Measurements from ENCODE around the gene FAM98C.
"Not testable (repeated sequence)": the region's sequence is repeated elsewhere in the genome, so short reads cannot be mapped to it uniquely, and the experiment has no call there.

FAM98C gene

DNA sequence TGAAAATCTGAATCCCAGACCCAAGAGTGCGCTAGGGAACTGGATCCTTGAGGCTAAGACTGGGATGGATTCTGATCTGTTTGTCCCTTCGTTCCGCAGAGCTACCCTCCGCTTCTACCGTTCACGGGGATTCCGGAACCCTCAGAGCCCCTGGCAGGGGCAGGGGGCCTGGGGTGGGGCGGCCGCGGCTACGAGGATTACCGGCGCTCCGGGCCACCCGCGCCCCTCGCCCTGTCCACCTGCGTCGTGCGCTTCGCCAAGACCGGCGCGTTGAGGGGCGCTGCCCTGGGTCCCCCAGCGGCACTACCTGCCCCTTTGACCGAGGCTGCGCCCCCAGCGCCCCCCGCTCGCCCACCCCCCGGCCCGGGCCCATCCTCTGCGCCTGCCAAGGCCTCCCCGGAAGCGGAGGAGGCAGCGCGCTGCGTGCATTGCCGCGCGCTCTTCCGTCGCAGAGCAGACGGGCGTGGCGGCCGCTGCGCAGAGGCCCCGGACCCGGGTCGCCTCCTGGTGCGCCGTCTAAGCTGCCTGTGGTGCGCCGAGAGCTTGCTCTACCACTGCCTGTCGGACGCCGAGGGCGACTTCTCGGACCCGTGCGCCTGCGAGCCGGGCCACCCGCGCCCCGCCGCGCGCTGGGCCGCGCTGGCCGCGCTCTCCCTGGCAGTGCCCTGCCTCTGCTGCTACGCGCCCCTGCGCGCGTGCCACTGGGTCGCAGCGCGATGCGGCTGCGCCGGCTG is 7.3 kb upstream of the FAM98C start:
- H3K4me3 ChIP-seq (ENCODE audit: low read depth, low read length) = peak overlapping the region; percentile 21

DNA sequence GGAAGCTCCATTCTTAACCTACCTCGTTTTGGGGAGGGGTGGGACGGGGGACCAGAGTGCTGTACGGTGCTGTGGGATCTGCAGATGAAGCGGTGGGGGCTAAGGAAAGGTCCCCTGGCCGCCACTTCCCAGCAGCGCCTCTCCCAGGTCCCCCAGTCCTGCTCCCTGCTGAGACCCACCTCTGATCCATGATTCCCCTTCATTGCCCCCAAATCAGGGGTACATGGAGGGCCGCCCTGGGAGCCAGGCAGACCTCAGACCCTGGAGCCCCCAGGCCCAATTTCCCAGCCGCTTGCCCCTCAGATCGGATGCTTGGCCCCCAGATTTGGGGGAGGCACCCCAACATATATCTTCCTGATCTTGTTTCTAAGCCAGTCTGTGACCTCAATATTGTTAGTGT is 3.8 kb upstream of the FAM98C start:
- no peak overlapping the region for H3K4me3 ChIP-seq (ENCODE audit: low read depth, low read length)

DNA sequence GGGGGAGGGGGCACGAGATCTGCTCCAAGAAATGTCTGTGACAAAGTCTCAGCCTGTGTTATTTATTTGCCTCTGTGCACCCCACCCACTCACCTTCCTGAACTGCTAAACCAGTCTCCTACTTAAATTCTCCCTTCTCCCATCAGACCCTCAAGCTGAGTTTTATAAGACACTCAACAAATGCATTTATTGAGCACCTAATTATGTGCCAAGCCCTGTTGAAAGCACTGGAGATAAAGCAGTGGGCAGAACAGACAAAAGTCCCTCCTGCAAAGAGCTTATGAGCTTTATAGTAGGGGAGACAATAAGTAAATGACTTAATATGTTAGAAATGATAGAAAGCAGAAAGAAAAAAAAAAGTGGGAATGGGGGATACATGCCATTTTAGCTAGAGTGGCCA is 3.4 kb upstream of the FAM98C start:
- H3K4me3 ChIP-seq (ENCODE audit: low read depth, low read length) = no peak overlapping the region

DNA sequence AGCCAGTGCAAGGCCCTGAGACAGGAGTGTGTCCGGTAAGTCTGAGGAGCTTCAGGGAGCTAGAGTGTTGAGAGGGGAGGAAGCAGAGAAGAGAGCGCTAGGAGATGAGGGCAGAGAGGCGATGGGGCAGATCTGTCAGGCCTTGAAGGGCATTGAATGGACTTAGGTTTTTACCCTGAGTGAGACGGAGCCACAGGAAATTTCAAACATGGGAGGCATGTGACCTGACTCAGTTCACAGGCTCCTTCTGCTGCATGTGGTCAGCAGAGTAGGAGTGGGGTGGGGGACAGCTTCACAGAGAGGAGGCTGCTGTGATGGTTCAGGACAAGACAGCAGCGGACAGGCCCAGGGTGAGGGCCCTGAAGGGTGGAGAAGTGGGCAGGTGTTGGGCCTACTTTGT is 2.5 kb upstream of the FAM98C start:
- H3K4me3 ChIP-seq (ENCODE audit: low read depth, low read length) = no peak overlapping the region

DNA sequence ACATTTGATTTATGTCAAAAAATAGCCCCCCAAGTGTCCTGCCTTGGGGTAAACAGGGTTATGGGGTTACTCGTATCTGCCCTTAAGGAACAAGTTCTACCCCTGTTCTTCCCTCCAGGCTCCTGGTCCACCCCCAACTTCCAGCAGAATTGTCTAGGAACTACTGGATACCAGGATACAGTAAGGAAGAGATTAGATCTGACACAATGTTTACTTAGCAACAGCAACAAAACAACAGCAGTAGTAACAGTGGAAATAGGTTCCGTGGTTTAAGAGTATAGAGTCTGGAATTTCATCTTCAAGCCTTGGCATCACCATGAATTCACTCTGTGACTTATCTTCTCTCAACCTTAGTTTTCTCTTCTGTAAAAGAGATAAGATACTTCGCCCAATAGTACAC is 1.7 kb upstream of the FAM98C start:
- no peak overlapping the region for H3K4me3 ChIP-seq (ENCODE audit: low read depth, low read length)

DNA sequence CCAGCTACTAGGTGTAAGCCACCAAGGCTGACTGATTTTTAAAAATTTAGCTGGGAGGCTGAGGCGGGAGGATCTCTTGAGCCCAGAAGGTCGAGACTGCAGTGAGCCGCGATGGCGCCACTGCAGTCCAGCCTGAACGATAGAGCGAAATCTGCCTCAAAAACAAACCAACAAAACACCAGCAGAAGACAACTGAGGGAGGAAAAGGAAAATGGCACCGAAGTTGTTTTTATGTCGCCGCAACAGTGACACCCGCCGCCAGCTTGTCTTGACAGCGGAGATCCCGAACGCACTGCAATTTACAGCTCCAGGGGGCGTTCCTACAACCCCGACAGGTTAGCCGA is 298 bp upstream of the FAM98C start:
- H3K4me3 ChIP-seq (ENCODE audit: low read depth, low read length) = no peak overlapping the region

DNA sequence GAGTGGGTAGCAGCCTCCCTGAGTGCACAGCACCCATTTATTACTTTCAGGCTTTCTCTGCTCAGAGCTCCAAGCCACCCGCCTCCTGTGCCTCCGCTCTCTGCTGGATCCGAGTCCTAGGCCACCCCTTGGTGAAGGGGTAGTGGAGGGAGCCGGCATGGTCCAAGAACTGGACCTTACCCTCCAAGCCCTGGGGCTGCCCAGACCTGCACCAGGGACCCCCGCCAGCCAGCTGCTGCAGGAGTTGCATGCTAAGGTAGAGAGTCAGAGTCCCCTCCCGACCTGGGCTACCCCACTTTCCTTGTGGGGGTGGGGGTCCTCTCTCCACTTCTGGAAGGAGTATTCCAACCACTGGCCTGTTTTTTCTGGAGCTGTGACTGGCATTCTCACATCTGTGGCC is 2.0 kb downstream of the FAM98C start:
- H3K4me3 ChIP-seq (ENCODE audit: low read depth, low read length) = no peak overlapping the region

DNA sequence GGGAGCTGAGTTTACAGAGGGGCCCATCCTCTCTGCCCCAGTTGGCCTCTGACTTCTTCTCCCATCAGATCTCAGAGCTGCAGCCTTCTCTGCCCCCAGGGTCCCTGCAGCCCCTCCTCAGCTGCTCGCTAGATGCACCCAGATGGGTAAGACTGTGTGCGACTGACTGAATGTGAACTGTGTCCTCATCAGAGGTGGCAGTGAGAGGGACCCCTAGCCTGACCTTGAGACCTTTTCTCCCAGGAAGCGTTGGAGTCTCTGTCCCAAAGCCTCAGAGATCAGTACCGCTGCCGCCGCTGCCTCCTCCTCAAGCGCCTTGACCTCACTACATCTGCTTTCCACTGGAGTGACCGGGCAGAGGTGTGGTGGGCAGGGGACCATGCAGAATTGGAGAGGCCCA is 2.4 kb downstream of the FAM98C start:
- no peak overlapping the region for H3K4me3 ChIP-seq (ENCODE audit: low read depth, low read length)

DNA sequence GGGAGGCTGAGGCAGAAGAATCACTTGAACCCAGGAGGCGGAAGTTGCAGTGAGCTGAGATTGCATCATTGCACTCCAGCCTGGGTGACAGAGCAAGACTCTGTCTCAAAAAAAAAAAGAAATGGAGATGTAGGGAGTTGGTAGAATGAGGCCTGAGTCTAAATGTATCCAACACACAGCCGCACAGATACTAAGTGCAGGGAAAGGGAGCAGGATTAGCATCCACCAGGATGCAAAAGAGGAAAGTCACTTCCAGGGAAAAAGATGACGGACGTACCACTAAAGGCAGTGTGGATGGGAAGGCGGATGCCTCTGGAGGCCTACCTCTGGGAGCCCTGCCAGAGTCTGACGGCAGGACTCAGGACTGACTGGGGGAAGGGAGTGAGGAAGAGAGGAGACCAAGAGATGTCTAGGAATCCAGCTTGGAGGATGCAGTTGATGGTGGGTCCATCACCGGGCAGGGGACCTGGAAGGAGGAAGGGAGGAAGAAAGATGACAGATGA is 6.8 kb downstream of the FAM98C start:
- no peak overlapping the region for H3K4me3 ChIP-seq (ENCODE audit: low read depth, low read length)

DNA sequence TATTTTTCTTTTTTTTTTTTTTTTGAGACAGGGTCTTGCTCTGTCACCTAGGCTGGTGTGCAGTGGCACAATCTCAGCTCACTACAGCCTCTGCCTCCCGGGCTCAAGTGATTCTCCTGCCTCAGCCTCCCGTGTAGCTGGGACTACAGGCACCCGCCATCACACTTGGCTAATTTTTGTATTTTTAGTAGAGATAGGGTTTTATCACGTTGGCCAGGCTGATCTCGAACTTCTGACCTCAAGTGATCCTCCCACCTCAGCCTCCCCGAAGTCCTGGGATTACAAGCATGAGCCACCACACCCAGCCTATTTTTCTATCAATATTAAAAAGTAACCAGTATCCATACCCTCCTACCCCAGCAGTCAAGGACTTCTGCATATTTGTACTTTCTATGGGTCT is 7.5 kb downstream of the FAM98C start:
- H3K4me3 ChIP-seq (ENCODE audit: low read depth, low read length) = not testable (repeated sequence)

DNA sequence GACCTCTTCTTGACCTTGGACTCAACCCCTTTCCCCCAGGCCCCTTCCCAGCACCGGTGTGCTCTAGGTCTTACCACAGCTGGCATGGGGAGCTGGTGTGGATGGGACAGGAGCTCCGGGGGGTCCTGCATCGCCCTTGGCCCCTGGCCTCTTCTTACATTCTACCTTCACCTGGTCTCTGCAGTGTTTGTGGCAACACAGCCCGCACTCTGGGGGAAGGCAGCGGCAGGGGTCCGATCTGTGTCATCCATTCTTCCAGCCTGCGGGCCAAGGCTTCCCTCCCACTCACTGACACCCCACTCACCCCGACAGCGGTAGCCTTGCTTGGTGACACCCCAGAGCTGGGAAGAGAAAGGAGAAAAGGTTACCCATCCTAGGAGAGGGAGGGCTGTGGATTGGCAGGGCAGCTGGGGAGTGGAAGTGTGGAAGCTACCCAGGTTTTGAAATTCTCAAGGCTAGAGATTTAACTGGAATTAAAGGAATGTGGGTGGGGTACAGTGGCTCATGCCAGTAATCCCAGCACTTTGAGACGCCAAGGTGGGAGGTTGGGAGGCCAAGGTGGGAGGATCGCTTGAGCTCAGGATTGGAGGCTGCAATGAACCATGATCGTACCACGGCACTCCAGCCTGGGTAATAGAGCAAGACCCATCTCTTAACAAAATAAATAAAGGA is 8.3 kb downstream of the FAM98C start:
- H3K4me3 ChIP-seq (ENCODE audit: low read depth, low read length) = no peak overlapping the region

DNA sequence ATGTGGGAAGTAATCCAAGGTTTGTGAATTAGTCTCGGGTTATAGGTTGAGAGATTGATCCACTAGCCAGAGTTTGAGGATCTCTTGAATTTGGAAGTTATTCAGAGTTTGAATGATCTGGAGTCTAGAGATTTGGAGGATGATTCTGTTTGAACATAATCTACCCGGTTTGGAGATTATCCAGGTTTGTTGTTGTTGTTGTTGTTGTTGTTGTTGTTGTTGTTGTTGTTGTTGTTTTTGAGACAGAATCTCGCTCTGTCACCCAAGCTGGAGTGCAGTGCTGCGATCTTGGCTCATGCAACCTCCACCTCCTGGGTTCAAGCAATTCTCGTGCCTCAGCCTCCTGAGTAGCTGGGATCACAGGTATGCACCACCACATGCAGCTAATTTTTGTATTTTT is 9.0 kb downstream of the FAM98C start:
- not testable (repeated sequence) for H3K4me3 ChIP-seq (ENCODE audit: low read depth, low read length)

DNA sequence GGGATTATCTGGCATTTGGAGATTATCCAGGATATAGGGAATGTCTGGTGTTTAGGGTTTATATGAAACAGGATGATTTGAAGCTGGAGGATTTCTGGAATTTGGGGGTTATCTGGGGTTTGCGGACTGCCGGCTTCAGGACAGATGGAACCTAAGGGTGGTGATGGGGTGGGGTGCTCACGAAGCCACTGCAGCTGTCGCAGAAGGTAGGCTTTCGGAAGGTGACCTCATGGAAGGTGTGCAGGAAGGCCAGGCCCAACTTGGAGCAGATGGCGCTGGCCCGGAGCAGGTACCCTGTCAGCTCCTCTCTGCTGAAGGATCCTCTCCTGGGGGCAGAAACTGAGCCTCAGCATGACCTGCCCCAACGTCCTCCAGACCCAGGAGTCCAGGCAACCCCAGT is 9.6 kb downstream of the FAM98C start:
- no peak overlapping the region for H3K4me3 ChIP-seq (ENCODE audit: low read depth, low read length)

DNA sequence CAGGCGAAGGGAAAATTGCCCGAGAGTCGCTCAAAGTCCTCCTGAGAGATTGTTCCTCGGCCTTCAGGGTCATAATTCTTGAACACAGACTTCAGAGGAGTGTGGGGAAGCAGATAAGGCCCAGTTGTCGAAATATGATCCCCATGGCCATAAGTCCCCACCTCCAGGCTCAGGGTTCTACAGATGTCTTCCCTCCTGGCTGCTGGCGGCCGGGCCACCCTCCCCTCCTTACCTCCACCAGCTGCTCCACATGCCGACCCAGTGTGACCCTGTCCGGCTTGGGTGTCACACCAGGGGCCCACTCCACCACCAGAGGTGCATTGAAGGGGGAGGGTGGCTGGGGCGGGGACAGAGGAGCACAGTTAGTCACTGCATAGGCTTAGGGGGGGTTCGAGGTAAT is 10.1 kb downstream of the FAM98C start:
- H3K4me3 ChIP-seq (ENCODE audit: low read depth, low read length) = no peak overlapping the region

DNA sequence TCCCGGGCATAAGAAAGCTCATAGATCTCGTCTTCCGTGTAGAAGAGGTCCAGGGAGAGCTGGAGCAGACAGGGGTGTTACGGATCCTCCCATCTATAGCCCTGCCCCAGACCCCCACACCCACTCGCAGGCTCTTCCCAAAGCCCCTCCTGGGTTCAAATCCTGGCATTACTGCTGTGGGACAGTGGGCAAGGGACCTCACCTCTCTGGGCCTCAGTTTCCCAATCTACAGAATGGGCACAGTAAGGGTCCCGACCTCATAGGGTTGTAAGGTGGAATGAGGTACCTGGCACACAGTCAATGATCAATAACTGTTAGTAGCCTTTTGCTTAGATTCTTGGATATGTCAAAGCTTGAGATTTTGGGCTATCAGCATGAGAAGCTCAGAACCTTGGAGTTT is 10.5 kb downstream of the FAM98C start:
- no peak overlapping the region for H3K4me3 ChIP-seq (ENCODE audit: low read depth, low read length)

DNA sequence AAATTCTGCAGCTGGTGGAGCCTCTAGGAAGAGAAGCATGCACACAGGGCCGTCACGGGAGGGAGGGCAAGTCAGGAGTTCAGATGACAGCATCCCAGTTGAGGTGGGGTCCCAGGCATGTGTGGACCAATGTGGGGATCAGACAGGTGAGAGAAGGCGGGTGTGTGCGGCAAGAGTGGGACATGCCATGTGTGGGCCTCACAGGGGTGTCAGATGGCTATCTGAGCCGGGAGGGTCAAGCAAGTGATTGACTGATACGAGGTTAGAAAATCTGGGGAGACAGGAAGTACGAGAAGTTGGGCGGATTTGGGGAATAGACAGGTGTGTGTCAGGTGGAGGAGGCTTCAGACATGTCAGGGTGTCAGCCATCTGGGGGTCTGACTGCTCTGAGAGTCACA is 14.3 kb downstream of the FAM98C start:
- H3K4me3 ChIP-seq (ENCODE audit: low read depth, low read length) = no peak overlapping the region

DNA sequence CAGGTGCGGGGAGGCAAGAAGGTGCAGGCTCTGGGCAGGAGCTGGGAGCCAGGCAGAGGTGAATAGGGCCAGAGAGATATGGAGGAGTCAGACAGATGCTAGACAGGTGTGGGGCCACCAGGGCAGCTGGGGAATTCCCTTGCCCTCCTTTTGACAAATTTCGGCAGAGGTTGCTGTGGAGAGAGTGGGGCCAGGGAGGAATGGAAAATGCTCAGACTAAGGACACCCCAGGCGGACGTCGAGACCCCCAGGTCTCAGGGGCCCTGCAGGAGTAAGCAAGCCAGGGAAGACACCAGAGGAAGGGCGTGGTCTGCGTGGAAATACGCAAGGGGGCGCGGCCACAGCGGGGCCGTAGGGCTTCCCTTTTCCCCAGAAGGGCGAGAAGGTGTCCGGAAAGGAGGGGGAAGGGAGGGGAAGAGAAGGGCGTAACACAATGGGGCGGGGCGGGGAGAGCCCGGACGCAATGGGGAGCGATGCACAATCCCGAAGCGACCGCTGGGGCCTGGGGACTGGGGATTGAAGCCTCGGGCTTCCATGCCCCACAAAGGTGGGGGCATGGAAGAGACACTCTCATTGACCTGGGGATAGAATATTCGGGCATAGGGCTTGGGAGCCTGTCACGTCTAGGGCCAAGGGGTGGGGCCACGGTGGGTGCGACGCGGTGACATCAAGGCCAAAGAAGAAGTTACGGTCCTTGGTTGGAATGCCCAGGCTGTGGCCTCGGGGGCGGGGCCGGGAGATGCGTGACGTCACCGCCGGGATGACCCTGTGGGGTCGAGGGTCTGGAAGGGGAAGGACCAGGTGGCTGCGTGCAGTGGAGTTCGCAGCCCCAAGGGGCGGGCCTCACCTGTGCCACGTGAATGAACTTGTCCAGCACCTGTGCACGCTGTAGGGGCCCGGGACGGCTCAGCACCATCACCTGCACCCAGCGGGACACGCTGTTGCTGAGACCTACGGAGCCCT is 14.9 kb downstream of the FAM98C start:
- H3K4me3 ChIP-seq (ENCODE audit: low read depth, low read length) = peak overlapping the region; percentile 57

DNA sequence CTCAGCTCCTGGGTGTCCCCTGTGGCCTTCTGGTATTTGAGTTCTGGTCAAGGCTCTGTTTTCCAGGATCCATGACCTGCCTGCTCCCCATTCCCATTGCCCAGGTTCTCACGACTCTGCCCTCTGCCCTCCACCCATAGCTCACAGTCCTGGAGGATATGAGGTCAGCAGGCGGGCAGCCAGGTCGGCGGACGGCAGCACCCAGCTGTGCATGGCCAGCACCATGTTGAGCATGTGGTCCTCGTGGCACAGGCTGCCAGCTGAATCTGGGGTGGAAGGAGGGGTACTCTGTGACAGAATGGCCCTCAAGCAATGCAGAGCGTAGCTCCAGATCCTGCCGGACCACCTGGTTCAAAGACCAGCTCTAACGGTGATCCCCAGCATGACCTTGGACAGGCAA is 18.0 kb downstream of the FAM98C start:
- no peak overlapping the region for H3K4me3 ChIP-seq (ENCODE audit: low read depth, low read length)

DNA sequence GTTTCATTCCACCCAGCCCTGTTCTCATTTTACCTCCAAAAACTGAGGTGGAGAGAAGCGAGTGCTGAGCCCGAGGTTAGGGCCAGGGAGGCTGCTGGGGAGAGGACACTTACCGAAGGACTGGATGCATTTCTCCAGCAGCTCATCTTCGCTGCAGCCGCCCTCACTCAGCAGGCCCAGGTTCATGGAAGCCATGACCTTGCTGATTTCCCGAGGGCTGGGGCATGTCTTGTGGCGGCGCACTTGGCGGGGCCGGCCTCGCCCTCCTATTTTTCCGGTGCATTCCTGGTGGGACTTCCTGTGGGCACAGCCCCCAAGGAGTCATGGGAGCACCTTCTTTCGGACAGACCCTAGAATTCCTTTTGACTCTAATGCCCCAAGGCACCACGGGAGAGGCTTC is 19.0 kb downstream of the FAM98C start:
- no peak overlapping the region for H3K4me3 ChIP-seq (ENCODE audit: low read depth, low read length)

DNA sequence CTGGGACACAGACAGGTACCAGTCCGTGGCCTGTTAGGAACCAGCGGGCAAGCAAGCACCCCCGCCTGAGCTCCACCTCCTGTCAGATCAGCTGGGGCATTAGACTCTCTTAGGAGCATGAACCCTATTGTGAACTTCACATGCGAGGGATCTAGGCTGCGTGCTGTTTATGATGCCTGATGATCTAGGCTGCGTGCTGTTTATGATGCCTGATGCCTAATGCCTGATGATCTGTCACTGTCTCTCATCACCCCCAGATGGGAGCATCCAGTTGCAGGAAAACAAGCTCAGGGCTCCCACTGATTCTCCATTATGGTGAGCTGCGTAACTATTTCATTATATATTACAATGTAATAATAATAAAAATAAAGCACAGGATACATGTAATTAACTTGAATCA is 19.5 kb downstream of the FAM98C start:
- H3K4me3 ChIP-seq (ENCODE audit: low read depth, low read length) = no peak overlapping the region

DNA sequence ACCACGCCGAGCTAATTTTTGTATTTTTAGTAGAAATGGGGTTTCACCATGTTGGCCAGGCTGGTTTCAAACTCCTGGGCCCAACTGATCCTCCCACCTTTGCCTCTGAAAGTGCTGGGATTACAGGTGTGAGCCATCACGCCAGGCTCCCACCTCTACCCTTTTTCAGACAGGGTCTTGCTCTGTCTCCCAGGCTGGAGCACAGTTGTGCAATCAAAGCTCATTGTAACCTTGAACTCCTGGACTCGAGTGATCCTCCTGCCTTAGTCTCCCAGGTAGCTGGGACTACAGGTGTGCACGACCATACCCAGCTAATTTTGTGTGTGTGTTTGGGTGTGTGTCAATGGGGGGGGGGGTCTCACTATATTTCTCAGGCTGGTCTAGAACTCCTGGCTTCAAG is 21.4 kb downstream of the FAM98C start:
- H3K4me3 ChIP-seq (ENCODE audit: low read depth, low read length) = no peak overlapping the region

Data from iPS-11a (cell line).